AG04449 (cell line): ENCODE measurements around the gene TNFSF13.

Source experiments
- CTCF ChIA-PET: fragments of 350-600 bp; formaldehyde crosslinking; extraction: SDS; loops from one replicate; lab custom pipeline; 2021; ENCODE audit warnings: antibody characterized with exemption; lab: Yijun Ruan, JAX
- POLR2A ChIA-PET: fragments of 400-600, 350-600 bp; formaldehyde crosslinking; extraction: SDS; loops from one replicate; lab custom pipeline; 2020; ENCODE audit warnings: antibody characterized with exemption, inconsistent platforms; lab: Yijun Ruan, JAX
- DNase-seq: peaks from one replicate; pipeline ENCODE4 v3.0.0-alpha.2; 2010; ENCODE audit warnings: low read depth, low spot score
- H3K4me3 ChIP-seq: 2 replicates; pipeline ENCODE4 v1.5.1; 2011; ENCODE audit warnings: low read depth, mild to moderate bottlenecking, control low read depth, low read length
- TF ChIP-seq, protein P1 (sequence below): IDR thresholded peaks from one replicate; pipeline ENCODE4 v1.5.1; 2011; ENCODE audit warnings: mild to moderate bottlenecking, moderate library complexity, low read length, control low read depth, inconsistent platforms; ENCODE audit not compliant: insufficient read depth; ENCODE audit errors: missing control alignments

Gene TNFSF13

DNA sequence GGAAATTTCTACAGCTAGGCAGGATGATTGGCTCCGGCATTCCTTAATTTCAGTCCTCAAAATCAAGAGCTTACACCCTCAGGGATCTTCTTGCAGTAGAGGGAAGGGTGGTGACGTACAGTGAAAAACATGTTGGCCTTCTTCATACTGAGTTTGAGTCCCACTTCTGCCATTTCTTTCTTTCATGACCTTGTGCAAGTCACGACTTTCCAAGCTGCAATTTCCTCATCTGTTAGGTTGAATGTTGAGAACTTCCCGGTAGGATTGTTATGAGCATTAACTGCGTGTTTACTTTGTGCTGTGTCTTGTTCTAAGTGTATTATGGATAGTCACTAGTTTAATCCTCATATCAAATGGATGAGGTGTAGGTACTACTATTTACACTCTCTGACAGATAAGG, 11.0 kb downstream of the TNFSF13 start:
- POLR2A ChIA-PET = no interaction called here
- TF ChIP-seq, protein P1, sequence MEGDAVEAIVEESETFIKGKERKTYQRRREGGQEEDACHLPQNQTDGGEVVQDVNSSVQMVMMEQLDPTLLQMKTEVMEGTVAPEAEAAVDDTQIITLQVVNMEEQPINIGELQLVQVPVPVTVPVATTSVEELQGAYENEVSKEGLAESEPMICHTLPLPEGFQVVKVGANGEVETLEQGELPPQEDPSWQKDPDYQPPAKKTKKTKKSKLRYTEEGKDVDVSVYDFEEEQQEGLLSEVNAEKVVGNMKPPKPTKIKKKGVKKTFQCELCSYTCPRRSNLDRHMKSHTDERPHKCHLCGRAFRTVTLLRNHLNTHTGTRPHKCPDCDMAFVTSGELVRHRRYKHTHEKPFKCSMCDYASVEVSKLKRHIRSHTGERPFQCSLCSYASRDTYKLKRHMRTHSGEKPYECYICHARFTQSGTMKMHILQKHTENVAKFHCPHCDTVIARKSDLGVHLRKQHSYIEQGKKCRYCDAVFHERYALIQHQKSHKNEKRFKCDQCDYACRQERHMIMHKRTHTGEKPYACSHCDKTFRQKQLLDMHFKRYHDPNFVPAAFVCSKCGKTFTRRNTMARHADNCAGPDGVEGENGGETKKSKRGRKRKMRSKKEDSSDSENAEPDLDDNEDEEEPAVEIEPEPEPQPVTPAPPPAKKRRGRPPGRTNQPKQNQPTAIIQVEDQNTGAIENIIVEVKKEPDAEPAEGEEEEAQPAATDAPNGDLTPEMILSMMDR = no peak
- no peak for DNase-seq
- CTCF ChIA-PET = interaction anchor here (0.7 to 4.7 kb wide), 2 partner anchors 9 to 273 kb away, joined by 3 to 54 read pairs; partner anchors contain the start of gene SENP3
- no peak overlapping the region for H3K4me3 ChIP-seq

DNA sequence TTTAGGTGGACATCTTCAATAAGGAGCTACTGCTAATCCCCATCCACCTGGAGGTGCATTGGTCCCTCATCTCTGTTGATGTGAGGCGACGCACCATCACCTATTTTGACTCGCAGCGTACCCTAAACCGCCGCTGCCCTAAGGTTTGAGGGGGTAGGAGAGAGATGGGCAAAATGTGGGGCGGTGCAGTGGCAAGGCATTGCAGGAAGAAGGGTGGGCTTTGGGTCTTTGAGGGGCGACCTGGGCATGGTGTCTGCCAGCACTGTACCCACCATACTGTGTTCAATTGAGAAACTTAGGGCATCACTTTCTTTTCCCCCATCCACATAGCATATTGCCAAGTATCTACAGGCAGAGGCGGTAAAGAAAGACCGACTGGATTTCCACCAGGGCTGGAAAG, 11.8 kb downstream of the TNFSF13 start:
- DNase-seq = no peak
- ChIA-PET POLR2A (no interaction called here), CTCF (interaction anchor here (1.1 to 4.7 kb wide), 2 partner anchors 9 to 118 kb away, joined by 4 to 54 read pairs; partner anchors contain the start of genes SENP3 and WRAP53)
- TF ChIP-seq, protein P1 = no peak
- H3K4me3 ChIP-seq = no peak overlapping the region

DNA sequence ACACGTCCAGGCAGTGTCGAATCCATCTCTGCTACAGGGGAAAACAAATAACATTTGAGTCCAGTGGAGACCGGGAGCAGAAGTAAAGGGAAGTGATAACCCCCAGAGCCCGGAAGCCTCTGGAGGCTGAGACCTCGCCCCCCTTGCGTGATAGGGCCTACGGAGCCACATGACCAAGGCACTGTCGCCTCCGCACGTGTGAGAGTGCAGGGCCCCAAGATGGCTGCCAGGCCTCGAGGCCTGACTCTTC, 13.7 kb downstream of the TNFSF13 start:
- POLR2A ChIA-PET = interaction anchor here (0.6 to 3.4 kb wide), 5 partner anchors 11 to 616 kb away, joined by 3 to 45 read pairs (median 13); partner anchors contain the start of genes MPDU1, SENP3, TP53 and WRAP53
- peak; percentile 97 for DNase-seq
- peak overlapping the region; percentile 72 for H3K4me3 ChIP-seq
- TF ChIP-seq, protein P1 = no peak
- CTCF ChIA-PET = interaction anchor here (1.0 to 4.7 kb wide), 2 partner anchors 11 to 60 kb away, joined by 3 to 54 read pairs; partner anchors contain the start of gene SENP3

DNA sequence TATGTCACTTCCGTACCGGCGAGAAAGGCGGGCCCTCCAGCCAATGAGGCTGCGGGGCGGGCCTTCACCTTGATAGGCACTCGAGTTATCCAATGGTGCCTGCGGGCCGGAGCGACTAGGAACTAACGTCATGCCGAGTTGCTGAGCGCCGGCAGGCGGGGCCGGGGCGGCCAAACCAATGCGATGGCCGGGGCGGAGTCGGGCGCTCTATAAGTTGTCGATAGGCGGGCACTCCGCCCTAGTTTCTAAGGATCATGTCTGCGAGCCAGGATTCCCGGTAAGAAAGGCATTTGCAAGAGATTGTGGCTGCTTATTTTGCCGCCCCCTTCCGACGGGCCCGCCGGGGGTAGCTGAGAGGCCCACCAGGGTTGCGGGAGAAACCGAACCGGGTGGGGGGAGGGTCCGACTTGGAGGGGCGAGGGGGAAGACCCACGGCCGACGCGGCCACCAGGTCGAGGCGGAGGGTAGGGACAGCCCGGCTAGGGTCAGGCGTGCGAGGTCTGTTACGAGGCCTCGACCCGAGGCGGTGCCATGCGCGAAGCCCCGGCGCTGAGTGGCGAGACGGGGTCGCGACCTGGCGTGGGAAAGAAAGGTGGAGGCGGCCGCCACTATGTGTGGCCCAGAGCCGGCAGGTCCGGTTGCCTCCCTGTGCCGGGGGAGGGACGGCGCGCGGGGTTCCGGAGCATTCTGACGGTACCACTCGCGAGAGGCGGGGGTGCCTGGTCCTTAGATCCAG, 14.2 kb downstream of the TNFSF13 start:
- DNase-seq = no peak
- H3K4me3 ChIP-seq = peak overlapping the region; percentile 100
- TF ChIP-seq, protein P1 = no peak
- POLR2A ChIA-PET = interaction anchor here (0.6 to 3.4 kb wide), 9 partner anchors 11 to 616 kb away, joined by 3 to 45 read pairs (median 6); partner anchors contain the start of genes MPDU1, SENP3, TP53 and WRAP53
- CTCF ChIA-PET = interaction anchor here (1.0 to 4.7 kb wide), 4 partner anchors 12 to 60 kb away, joined by 3 to 54 read pairs (median 12); partner anchors contain the start of genes SENP3 and SOX15

DNA sequence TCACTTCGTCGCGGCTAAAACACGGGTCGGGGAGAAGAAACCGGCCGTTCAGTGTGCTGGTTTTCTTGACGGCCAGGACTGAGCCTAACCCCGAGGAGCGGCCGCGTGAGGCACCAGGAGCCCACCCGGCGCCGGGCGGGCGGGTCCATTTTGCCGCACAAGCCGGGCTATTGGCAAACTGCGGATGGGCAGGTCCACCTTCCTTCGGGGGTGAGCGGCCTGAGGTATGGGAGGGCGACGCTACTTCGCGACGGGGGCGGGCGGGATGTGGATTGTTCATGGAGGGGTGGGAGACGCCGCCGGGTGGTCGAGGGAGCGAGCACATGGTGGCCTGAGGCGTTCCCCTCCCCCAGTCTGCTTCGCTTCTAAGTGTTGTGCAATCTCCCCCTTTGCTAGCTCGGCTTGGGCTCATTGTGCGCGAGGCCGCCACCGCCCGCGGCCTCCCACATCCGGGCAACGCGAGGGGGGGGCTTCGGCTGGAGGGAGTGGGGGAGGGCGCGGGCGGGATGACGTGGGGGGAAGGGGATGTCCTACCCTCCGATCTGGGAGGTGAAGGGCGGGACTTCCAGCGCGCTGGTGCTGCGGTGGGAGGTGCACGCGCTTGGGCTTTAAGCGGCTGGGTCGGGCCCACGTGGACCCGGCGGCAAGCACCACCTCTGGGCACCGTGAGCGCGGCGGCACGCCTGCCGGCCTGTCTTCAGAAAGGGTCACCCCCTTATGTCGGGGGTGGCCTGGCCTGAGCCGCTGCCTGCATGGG, 15.0 kb downstream of the TNFSF13 start:
- peak; percentile 37 for DNase-seq
- H3K4me3 ChIP-seq = peak overlapping the region; percentile 100
- TF ChIP-seq, protein P1 = no peak
- CTCF ChIA-PET = interaction anchor here (1.0 to 3.9 kb wide), 6 partner anchors 12 to 114 kb away, joined by 5 to 34 read pairs (median 14); partner anchors contain the start of genes SENP3, SOX15, TP53 and WRAP53
- POLR2A ChIA-PET = interaction anchor here (0.6 to 3.4 kb wide), 11 partner anchors 10 to 231 kb away, joined by 3 to 45 read pairs (median 6); partner anchors contain the start of genes MPDU1, POLR2A, SENP3 and TP53
